AG09309 (cell line): Measurements from ENCODE around the gene NRAS.

Experiments
- DNase-seq: peaks from one replicate; pipeline ENCODE4 v3.0.0-alpha.2; 2010; ENCODE audit warnings: low read depth
- H3K4me3 ChIP-seq: 2 replicates; pipeline ENCODE4 v1.5.1; 2011; ENCODE audit warnings: mild to moderate bottlenecking, low read depth, low read length, moderate library complexity; ENCODE audit not compliant: control insufficient read depth
- TF ChIP-seq, protein P1 (sequence below): IDR thresholded peaks from 2 replicates; pipeline ENCODE4 v1.5.1; 2011; ENCODE audit warnings: mild to moderate bottlenecking, low read depth, low read length, inconsistent platforms; ENCODE audit not compliant: insufficient read depth, control insufficient read depth; ENCODE audit errors: missing control alignments

The NRAS gene

DNA sequence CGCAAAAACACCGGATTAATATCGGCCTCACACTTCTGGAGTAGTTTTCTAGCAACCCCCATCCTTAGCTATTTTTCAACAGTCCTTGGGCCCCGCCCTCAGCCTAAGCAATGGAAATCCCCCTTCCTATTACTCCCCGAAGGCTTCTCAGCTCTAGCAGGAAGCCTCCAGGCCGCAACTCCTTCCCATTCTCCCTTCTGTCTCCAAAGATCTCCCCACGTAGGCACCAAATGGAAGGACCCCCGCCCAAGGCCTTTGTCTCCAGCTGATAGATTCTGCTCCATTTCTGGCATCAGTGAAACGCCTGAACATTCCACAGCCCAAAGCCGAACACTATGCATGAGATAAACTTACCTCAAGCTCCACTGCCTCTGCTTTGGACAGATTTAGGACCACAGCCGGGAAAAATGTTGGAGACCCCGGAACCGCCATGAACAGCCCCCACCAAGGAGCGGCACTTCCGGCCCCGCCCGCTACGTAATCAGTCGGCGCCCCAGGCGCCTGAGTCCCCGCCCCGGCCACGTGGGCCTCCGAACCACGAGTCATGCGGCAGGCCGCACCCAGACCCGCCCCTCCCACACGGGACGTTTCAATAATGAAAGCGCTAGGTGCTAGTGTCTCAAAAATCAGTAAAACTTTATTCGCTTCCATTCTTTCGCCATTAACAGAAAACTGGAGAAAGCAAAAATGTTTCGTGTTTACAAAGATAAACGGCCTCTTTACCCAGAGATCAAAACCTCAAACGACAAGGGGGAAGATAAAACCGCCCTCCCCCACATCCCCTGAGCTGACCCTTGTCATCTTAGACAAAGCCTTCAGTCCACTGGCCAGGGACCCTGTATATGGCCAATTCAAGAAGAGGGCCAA, at the start of gene NRAS:
NRAS (minus strand) TSS at position 468 of the 867 bp plus-strand sequence. CDS start 611 bp downstream, outside the sequence.
- peak within 1 kb of the TSS; percentile 88 for H3K4me3 ChIP-seq
- DNase-seq: peak; percentile 42
- TF ChIP-seq, protein P1, sequence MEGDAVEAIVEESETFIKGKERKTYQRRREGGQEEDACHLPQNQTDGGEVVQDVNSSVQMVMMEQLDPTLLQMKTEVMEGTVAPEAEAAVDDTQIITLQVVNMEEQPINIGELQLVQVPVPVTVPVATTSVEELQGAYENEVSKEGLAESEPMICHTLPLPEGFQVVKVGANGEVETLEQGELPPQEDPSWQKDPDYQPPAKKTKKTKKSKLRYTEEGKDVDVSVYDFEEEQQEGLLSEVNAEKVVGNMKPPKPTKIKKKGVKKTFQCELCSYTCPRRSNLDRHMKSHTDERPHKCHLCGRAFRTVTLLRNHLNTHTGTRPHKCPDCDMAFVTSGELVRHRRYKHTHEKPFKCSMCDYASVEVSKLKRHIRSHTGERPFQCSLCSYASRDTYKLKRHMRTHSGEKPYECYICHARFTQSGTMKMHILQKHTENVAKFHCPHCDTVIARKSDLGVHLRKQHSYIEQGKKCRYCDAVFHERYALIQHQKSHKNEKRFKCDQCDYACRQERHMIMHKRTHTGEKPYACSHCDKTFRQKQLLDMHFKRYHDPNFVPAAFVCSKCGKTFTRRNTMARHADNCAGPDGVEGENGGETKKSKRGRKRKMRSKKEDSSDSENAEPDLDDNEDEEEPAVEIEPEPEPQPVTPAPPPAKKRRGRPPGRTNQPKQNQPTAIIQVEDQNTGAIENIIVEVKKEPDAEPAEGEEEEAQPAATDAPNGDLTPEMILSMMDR: no peak

- TF ChIP-seq, protein P1: no peak
- no peak overlapping the region for H3K4me3 ChIP-seq
- no peak for DNase-seq
Measured at GRCh38 chr1:114764689-114765088, 48.1 kb upstream of the NRAS start.

DNA sequence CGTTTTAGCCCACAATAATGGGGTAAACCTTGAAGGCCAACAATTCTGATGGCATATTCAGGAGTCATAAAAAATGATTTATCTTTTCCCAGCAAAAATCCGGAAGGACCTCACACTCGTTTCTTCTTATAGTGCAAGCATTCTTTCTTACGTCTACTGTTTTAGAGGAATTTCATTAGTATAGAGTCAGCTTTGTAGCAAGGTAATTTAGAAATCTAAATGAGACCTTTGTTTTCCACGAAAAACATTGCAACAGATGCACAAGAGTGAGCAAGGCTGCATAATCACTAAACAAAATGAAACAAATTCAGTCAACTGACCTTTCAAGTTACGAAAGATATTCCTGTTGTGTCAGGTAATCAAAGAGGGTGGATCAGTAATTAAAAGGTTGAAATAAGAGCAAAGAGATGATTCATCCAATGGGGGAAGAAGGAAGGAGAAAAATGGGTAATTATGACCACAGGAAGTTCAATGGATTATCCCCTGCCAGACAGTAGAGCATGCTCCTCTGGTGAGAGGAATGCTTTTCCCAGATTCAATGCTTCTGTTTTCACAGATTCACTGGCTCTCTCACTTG, 41.8 kb upstream of the NRAS start:
- DNase-seq: no peak
- H3K4me3 ChIP-seq: peak overlapping the region; percentile 97
- TF ChIP-seq, protein P1: no peak

- H3K4me3 ChIP-seq: peak within 1 kb of the TSS; percentile 97
- TF ChIP-seq, protein P1: peak; percentile 54
- DNase-seq: peak; percentile 97
Measured at GRCh38 chr1:114757455-114758255, 41.1 kb upstream of the NRAS start, which contains the start of gene CSDE1. Gene CSDE1 (minus strand): TSS chr1:114757984. CDS start chr1:114739890, 18,094 bp downstream.

GRCh38 chr1:114756949-114757454, 40.4 kb upstream of the NRAS start:
- no peak for DNase-seq
- peak overlapping the region; percentile 97 for H3K4me3 ChIP-seq
- TF ChIP-seq, protein P1: no peak
